Endothelial cell of umbilical vein (primary cell): ENCODE data around the gene ITGAE. TPM values are rescaled to one million over a fixed set of nuclear protein-coding genes. Genes with fewer than 3 reads are reported as not detected.

Experiments used
- BruUV-seq: library from RNA; stranded (reverse); fragments of 400-500 nt; replicated peaks from 2 replicates; lab custom pipeline; 2021; lab: Mats Ljungman, UMichigan
- CTCF ChIA-PET: fragments of 300-600, 350-600 bp; sonication (Branson Sonifier 250); formaldehyde crosslinking; loops from one replicate; lab custom pipeline; 2021; ENCODE audit warnings: antibody characterized with exemption, inconsistent platforms; lab: Charles Lee
- POLR2A ChIA-PET: fragments of 300-600, 350-600 bp; sonication (Branson Sonifier 250); formaldehyde crosslinking; loops from one replicate; lab custom pipeline; 2021; ENCODE audit warnings: antibody characterized with exemption, inconsistent platforms; lab: Charles Lee
- DNase-seq: peaks from one replicate; pipeline ENCODE4 v3.0.0-alpha.2; 2011; ENCODE audit warnings: low read depth, low spot score
- FAIRE-seq: peaks from 2 replicates; lab custom pipeline; 2011; peaks lifted over from hg19 to GRCh38; lab: Jason Lieb, UNC
- H2AFZ ChIP-seq: 2 replicates; pipeline ENCODE4 v1.6.0; 2012; ENCODE audit warnings: low read depth, low read length, control low read depth, inconsistent platforms
- H3K27ac ChIP-seq: 2 replicates; pipeline ENCODE4 v1.5.1; 2011; ENCODE audit warnings: low read depth, mild to moderate bottlenecking, control low read depth, low read length, moderate library complexity; ENCODE audit not compliant: insufficient read depth
- H3K27me3 ChIP-seq, 2 experiments: 2 replicates each; pipeline versions ENCODE4 v1.6.0 to v1.6.1; 2011; ENCODE audit warnings: low read length in 2 of 2, mixed read lengths in 1 of 2; ENCODE audit not compliant: control insufficient read depth in 2 of 2, insufficient read depth in 2 of 2
- H3K36me3 ChIP-seq, 2 experiments: 2 replicates in 1 of 2; 3 replicates in 1 of 2; pipeline ENCODE4 v1.5.1; 2011; ENCODE audit warnings: low read length in 2 of 2, mild to moderate bottlenecking in 1 of 2, moderate library complexity in 1 of 2; ENCODE audit not compliant: control insufficient read depth in 2 of 2, insufficient read depth in 2 of 2; ENCODE audit errors: extremely low read depth in 1 of 2
- H3K4me1 ChIP-seq: 3 replicates; pipeline ENCODE4 v1.5.1; 2011; ENCODE audit warnings: mild to moderate bottlenecking, low read length; ENCODE audit not compliant: control insufficient read depth, insufficient read depth; ENCODE audit errors: extremely low read depth
- H3K4me2 ChIP-seq: 2 replicates; pipeline ENCODE4 v1.6.1; 2011; ENCODE audit warnings: low read length, control low read depth, mixed read lengths; ENCODE audit not compliant: insufficient read depth
- H3K4me3 ChIP-seq, 3 experiments: fragments of 200-600 bp in 1 of 3; sonication (generic), shearing (Covaris generic) in 1 of 3; replicated peaks in 1 of 3; 2 replicates each; pipeline ENCODE4 v1.5.1; 2011 to 2016; ENCODE audit warnings: control low read depth in 3 of 3, low read length in 3 of 3, mild to moderate bottlenecking in 2 of 3, inconsistent platforms in 1 of 3, low read depth in 1 of 3, moderate library complexity in 1 of 3; ENCODE audit not compliant: insufficient read depth in 1 of 3
- H3K79me2 ChIP-seq: 2 replicates; pipeline ENCODE4 v1.6.0; 2012; ENCODE audit warnings: low read length, inconsistent platforms; ENCODE audit not compliant: control insufficient read depth, insufficient read depth
- H3K9ac ChIP-seq: replicated peaks from 2 replicates; pipeline ENCODE3; 2011; ENCODE audit warnings: low read length, control low read depth; ENCODE audit not compliant: insufficient read depth; ENCODE audit errors: extremely low read depth
- H3K9me1 ChIP-seq: replicated peaks from 3 replicates; pipeline ENCODE4 v1.6.0; 2011; ENCODE audit warnings: mild to moderate bottlenecking, low read length; ENCODE audit not compliant: control insufficient read depth, insufficient read depth; ENCODE audit errors: extremely low read depth
- H3K9me3 ChIP-seq: replicated peaks from 2 replicates; pipeline ENCODE4 v1.5.1; 2012; ENCODE audit warnings: low read length, inconsistent platforms; ENCODE audit not compliant: control insufficient read depth, insufficient read depth
- H4K20me1 ChIP-seq: replicated peaks from 2 replicates; pipeline ENCODE3; 2011; ENCODE audit warnings: mild to moderate bottlenecking, low read length; ENCODE audit not compliant: control insufficient read depth, insufficient read depth; ENCODE audit errors: extremely low read depth
- CTCF ChIP-seq, 2 donors: IDR thresholded peaks; 1 replicate in 1 of 2; 2 replicates in 1 of 2; pipeline ENCODE4 v1.5.1; 2011; ENCODE audit warnings: low read length in 2 of 2, mild to moderate bottlenecking in 2 of 2, moderate library complexity in 2 of 2, control low read depth in 1 of 2, inconsistent platforms in 1 of 2, low read depth in 1 of 2; ENCODE audit not compliant: insufficient read depth in 1 of 2; ENCODE audit errors: extremely low read depth in 1 of 2
- EZH2 ChIP-seq: IDR thresholded peaks from 2 replicates; pipeline ENCODE4 v1.6.1; 2012; ENCODE audit warnings: borderline replicate concordance, low read depth, mild to moderate bottlenecking, moderate library complexity, low read length, inconsistent platforms; ENCODE audit not compliant: severe bottlenecking
- FOS ChIP-seq: IDR thresholded peaks from 2 replicates; pipeline ENCODE4 v1.6.1; 2011; ENCODE audit warnings: mild to moderate bottlenecking, low read length, moderate library complexity, borderline replicate concordance; ENCODE audit not compliant: insufficient read depth
- GATA2 ChIP-seq: IDR thresholded peaks from 2 replicates; pipeline ENCODE4 v1.7.0; 2011; ENCODE audit warnings: low read depth, mild to moderate bottlenecking, moderate library complexity, mixed read lengths, low read length; ENCODE audit not compliant: insufficient read length, insufficient read depth
- JUN ChIP-seq: IDR thresholded peaks from 2 replicates; pipeline ENCODE4 v1.6.1; 2011; ENCODE audit warnings: borderline replicate concordance, low read depth; ENCODE audit not compliant: insufficient read length, insufficient read depth
- MAX ChIP-seq: IDR thresholded peaks from 2 replicates; pipeline ENCODE4 v1.6.1; 2011; ENCODE audit not compliant: insufficient read depth, insufficient read length
- MYC ChIP-seq: IDR thresholded peaks from one replicate; pipeline ENCODE4 v1.6.1; 2011; ENCODE audit warnings: mild to moderate bottlenecking, low read depth, low read length
- POLR2A ChIP-seq: IDR thresholded peaks from 2 replicates; pipeline ENCODE4 v1.6.1; 2012; ENCODE audit warnings: low read depth, mild to moderate bottlenecking, control low read depth, low read length
- POLR2AphosphoS5 ChIP-seq: IDR thresholded peaks from 2 replicates; pipeline ENCODE4 v1.6.1; 2012; ENCODE audit warnings: low read depth, mild to moderate bottlenecking, control low read depth, low read length, moderate library complexity; ENCODE audit not compliant: insufficient read depth
- dilution Hi-C: fragments of 300-500 bp; cut with MboI; formaldehyde crosslinking; loops from one replicate; pipeline ENCODE4 v1.15.0; 2019; ENCODE audit warnings: low sequenced_read_pairs; ENCODE audit not compliant: extremely low pct_ligation_motif_present
- intact Hi-C: fragments of 100-400 bp; cut with micrococcal nuclease; formaldehyde crosslinking; loops from one replicate; pipeline ENCODE4 v1.10.0; 2022
- polyA plus RNA-seq, 4 experiments: library from polyadenylated mRNA; depleted of rRNA in 3 of 4; stranded (reverse) in 3 of 4; unstranded in 1 of 4; fragments of >200 nt; gene quantifications; 2 replicates each; pipeline versions ENCODE4 v1.2.1 to v1.2.3, GENCODE V29; 2011 to 2012; ENCODE audit warnings: missing spikeins in 1 of 4
- total RNA-seq: library from RNA; stranded (reverse); gene quantifications from 2 replicates; pipeline ENCODE4 v1.2.3, GENCODE V29; 2021

The ITGAE gene
- total and polyA plus RNA-seq, 2 donors (not counting 3 experiments of a cell fraction or from before 2014, with no cell fraction given), result 29.6 to 71.6 TPM

GRCh38 chr17:3804503-3804931 lies 3.5 kb upstream of the ITGAE start:
- Histone ChIP-seq H2AFZ (no peak overlapping the region), H3K9me1 (no peaks in the 10 kb centered on the region), H4K20me1 (no peaks in the 10 kb centered on the region), H3K4me2 (no peak overlapping the region), H3K79me2 (no peaks in the 10 kb centered on the region), H3K4me3 (no peak overlapping the region), H3K9me3 (no peaks in the 10 kb centered on the region), H3K4me1 (no peaks in the 10 kb centered on the region), H3K9ac (no peak overlapping the region), H3K36me3 (peaks cover 0 to 4% of the 10 kb centered on the region in 2 experiments), H3K27ac (no peak overlapping the region), H3K27me3 (no peaks in the 10 kb centered on the region)
- ChIA-PET CTCF (interaction anchor here (1.4 kb wide), 1 partner anchor 67 kb away, joined by 6 read pairs; no protein-coding TSS in a partner anchor), POLR2A (no interaction called here)
- BruUV-seq, result no TSS peak
- DNase-seq (no peak), FAIRE-seq (peak; percentile 31)
- dilution Hi-C loops (no loop called here), intact Hi-C loops (no loop called here)
- TF ChIP-seq JUN, result no peak
- TF ChIP-seq POLR2AphosphoS5, result no peak
- TF ChIP-seq FOS, result no peak
- TF ChIP-seq GATA2, result no peak
- no peak for TF ChIP-seq POLR2A
- no peak for TF ChIP-seq CTCF (IDR thresholded peaks at IDR 0.05; ENCODE audit: extremely low read depth in 1 of 2, insufficient read depth in 1 of 2, low read depth in 1 of 2, low read length in 2 of 2)
- TF ChIP-seq MAX, result no peak
- TF ChIP-seq MYC, result no peak
- no peak for TF ChIP-seq EZH2
